GM11168 (cell line): ENCODE data around the gene STK17B.

ENCODE experiments used
- in situ Hi-C: fragments of 300-500 bp; cut with MboI; formaldehyde crosslinking; loops from one replicate; pipeline ENCODE4 v1.12.0; 2022; ENCODE audit warnings: low sequenced_read_pairs; ENCODE audit not compliant: unreplicated experiment

Gene STK17B

DNA sequence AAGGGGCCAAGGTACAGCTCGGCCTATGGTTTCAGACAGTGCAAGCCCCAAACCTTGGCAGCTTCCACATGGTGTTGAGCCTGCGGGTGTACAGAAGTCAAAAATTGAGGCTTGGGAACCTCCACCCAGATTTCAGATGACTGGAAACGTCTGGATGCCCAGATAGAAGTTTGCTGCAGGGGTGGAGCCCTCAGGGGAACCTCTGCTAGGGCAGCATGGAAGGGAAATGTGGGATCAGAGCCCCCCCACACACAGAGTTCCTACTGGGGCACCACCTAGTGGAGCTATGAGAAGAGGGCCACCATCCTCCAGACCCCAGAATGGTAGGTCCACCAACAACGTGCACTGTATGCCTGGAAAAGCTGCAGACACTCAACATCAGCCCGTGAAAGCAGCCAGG lies 87.8 kb downstream of the STK17B start:
- in situ Hi-C loops, result no loop called here
